Erythroblast (primary cell): ENCODE measurements around the gene CAPRIN2.

Experiments
- DNase-seq, 2 experiments: peaks; one replicate each; lab custom pipeline; 2025; lab: John Stamatoyannopoulos, UW
- GATA1 ChIP-seq: IDR thresholded peaks from 2 replicates; pipeline ENCODE4 v1.6.1; 2011; ENCODE audit warnings: low read depth, mild to moderate bottlenecking, control low read depth, low read length, moderate library complexity
- POLR2A ChIP-seq: IDR thresholded peaks from 2 replicates; pipeline ENCODE4 v1.6.1; 2011; ENCODE audit warnings: mild to moderate bottlenecking, low read length

Gene CAPRIN2

DNA sequence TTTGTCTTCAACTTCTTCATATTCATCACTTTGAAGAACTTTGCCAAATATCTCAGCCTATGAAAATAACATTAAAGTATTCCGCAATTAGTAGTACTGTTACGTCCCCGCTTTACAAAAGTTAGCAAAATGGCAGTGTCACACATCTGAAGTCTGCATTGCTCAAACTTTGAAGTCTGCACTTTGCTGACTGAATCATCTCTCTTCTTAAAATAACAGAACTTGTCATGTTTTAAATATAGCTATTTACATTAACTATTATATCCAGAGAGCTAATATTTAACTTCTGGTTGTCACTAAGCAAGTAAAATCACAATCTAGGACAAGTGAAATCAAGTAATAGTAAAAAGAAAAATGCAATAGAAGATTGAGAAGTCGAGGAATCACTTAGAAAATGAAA lies 93.5 kb downstream of the CAPRIN2 start:
- no peak for DNase-seq
- TF ChIP-seq POLR2A (no peak), GATA1 (no peak)
